SH-SY5Y (cell line): Measurements from ENCODE around the gene OTUD3.

Experiments used
- GATA2 ChIP-seq: IDR thresholded peaks from 2 replicates; pipeline ENCODE4 v1.6.1; 2011; ENCODE audit warnings: mild to moderate bottlenecking, low read depth, low read length
- GATA3 ChIP-seq: IDR thresholded peaks from 2 replicates; pipeline ENCODE4 v1.6.1; 2011; ENCODE audit warnings: low read depth, mild to moderate bottlenecking, low read length, moderate library complexity

DNA sequence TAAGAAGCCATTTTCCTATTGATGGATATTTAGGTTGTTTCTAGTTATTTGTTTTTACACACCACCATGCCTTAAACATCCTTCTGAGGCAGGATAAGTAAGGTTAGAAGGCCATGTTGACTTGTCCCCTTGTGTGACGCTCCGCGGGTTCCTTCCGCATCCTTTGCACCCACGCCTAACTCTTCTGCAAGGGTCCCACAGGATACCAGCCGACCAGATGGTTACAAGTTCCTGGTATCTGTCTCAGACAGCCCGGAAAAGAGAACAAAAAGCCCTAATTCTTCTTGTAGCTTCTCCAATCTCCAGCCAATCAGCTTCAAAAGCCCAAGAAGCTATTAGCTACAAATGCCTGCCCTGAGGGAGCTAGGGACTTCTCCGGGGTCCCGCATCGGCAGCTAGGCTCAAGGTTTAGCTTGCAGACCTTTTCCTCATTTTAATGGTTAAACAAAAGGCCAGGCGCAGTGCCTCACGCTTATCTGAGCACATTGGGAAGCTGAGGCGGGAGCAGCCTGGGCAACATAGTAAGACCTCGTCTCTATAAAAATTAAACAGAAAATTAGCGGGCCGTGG is 4.9 kb upstream of the OTUD3 start:
- TF ChIP-seq GATA3 (no peak), GATA2 (no peak)
